ENCODE results near the gene FAM24A.

Gene FAM24A

DNA sequence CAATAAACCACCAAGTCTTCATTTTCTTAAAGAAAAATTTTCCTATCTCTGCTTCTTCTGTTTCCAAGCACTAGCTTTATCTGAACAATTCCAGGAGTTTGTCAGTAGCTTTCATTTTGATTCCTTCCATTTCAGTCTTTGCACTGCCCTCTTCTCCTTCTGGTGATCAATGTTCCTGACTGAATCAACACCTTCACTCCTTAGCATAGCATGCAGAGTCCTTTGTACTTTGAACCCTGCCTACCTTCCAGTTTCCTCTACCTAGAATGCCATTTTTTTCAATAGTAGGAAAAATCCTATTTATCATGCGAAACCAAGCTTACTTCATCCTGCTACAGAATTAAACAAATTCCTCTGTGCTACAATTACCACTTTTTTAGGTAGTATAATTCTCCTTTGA lies 45.5 kb downstream of the FAM24A start:
- no peak overlapping the region for H3K4me3 ChIP-seq (ENCODE audit: low read length)
- no peak for TF ChIP-seq ZNF274 (IDR thresholded peaks at IDR 0.05; ENCODE audit: low read depth, low read length)

DNA sequence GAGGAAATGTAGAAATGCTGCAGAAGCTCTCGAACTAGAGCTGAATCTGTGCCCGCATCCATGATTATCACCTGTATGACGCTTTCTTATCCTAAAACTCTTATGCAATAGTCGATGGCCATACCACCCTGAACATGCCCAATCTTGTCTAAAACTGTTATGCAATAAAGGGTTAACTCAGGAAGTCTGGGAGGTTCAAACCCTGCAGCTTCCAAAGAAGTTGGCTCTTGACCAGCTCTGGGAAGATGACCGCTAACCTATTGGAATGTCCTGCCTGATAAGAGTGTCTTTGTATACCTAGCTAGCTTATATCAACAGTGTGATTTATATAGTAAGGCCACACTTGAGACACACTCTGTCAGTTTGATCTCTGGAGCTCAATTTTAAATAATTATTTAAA lies 47.1 kb downstream of the FAM24A start:
- H3K4me3 ChIP-seq (ENCODE audit: low read length) = no peak overlapping the region
- no peak for TF ChIP-seq ZNF274 (IDR thresholded peaks at IDR 0.05; ENCODE audit: low read depth, low read length)

DNA sequence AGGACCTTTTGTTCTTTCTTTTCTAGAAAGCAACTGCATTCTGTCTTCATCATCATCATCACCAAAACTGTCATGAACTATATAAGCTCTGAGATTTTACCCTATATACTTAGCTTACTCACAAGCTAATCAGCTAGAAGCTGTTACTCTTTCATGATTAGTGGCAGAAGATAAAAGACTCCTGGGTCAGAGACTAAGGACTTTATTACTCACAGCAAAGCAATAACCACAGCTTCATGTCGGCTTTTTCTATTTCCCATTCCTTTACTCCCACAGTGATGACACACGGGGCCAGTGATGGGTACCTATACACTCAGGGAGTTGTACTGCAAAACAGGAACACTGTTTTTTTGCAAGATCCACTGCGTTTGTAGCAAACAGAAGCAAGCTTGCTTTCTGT lies 52.0 kb downstream of the FAM24A start:
- no peak for TF ChIP-seq ZNF274 (IDR thresholded peaks at IDR 0.05; ENCODE audit: low read depth, low read length)
- H3K4me3 ChIP-seq (ENCODE audit: low read length) = no peak overlapping the region
